ENCODE results near the gene TNS1.
A peak's percentile ranks its signal among the peaks of the same experiment; 100 is the strongest.
"Not testable (repeated sequence)": the region's sequence is repeated elsewhere in the genome, so short reads cannot be mapped to it uniquely, and the experiment has no call there.

Gene TNS1

DNA sequence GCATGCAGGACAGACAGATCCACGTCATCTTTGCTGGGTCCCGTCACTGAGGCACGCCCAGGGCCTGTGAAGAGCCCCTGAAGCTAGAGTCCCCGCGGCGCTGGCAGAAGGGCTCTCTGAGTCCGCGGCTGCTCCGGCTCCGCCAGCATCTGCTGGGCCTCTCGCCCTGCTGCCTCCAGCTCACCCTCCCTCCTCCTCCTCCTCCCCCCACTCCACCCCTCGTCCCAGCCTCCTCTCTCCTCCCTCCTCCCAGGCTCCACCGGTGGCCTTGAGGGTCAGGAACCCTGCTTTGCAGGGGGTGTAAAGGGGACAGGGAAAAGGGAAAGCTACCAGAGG is at the start of gene TNS1:
TSS of gene TNS1 (minus strand) at position 151 of the 336 bp plus-strand sequence. CDS start at position 28, 123 bp downstream.
- no peak for DNase-seq (ENCODE audit: low read depth in 3 of 3)

DNA sequence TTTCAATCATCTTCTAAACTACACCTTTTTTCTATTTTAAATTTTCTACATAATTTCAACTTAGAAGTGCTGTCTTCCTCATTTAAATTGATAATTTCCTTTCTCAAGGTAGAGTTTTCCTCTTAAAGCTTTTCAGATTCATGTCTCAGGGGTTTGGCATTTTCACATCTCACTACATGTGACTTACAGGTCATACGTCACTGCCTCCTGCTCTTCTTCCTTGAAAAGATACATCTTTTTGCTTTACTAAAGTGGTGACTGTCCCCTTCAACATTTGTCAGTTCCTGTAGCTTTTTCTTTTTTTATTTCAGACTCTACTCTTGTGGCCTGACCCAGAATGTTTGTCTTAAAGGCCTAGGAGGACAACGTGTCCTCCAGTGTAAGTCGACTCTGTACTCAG is 49.1 kb upstream of the TNS1 start:
- no peak for DNase-seq (ENCODE audit: low read depth in 3 of 3)

DNA sequence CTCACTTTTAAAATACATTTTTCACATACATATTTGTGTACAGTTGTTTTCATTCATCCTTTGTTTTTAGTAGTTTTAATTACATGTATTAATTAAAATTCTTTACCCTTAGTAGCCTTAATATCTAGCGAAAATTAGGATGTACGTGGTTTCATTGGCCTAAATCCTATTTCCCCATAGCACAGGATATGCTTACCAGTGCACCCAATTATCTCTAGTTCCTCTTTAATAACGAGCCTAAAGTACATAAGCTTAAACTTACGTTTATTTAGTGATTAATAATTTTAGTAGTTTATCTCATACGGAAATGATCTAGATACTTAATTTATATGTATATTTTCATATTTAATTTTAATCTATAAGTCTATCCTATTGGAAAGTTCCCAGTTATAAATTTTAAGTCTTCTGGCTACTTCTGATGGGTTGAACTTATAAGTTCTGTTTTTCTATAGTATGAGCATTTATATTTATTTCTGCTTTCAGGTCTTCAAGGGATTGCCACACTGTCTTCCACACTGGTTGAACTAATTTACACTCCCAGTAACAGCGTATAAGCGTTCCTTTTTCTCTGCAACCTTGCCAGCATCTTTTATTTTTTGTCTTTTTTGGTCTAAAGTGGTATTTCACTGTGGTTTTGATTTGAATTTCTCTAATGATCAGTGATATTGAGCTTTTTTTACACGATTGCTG is 44.9 kb upstream of the TNS1 start:
- DNase-seq (ENCODE audit: low read depth in 3 of 3), result no peak

DNA sequence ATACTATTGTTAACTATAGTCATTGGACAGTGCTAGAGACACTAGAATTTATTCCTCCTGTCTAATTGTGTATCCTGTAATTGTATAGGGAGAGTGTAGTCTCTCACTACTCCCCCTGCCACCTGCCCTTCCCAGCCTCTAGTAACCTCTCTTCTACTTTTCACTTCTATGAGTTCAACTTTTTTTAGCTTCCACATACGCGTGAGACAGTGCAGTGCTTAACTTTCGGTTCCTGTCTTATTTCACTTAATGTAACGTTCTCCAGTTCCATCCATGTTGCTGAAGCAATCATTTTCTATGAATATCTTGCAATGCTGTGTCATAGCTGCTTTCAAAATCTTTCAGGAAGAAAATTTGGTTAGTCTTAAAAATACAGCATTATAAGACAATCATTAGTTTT is 43.4 kb upstream of the TNS1 start:
- DNase-seq (ENCODE audit: low read depth in 3 of 3), result no peak

DNA sequence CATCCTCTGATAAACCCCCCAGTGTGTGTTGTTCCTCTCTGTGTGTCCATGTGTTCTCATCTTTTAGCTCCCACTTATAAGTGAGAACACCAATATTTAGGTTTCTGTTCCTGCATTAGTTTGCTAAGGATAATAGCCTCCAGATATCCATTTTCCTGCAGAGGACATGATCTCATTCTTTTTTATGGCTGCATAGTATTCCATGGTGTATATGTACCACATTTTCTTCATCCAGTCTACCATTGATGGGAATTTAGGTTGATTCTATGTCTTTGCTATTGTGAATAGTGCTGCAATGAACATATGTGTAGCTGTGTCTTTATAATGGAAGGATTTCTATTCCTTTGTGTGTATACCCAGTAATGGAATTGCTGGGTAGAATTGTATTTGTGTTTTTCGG is 41.8 kb upstream of the TNS1 start:
- DNase-seq (ENCODE audit: low read depth in 3 of 3), result not testable (repeated sequence)

DNA sequence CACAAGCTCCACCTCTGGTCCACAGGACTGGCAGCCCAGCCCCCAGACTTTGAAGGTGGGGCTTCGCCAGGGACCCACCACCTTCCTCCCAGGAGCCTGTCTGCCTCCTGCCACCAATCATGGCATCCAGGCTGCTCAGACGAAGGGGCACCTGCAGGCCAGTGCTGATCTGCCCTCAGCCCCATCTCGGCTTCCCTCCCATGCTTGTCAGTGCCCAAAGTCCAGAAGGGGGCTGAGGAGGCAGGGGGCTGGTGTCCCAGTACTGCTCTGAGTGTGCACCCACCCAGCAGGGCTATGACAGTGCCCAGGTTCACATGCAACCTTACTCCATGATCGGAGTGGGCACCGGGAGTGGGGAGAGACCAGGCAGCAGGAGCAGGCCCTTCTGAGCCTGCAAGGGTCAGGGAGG is 40.9 kb upstream of the TNS1 start:
- no peak for DNase-seq (ENCODE audit: low read depth in 3 of 3)

DNA sequence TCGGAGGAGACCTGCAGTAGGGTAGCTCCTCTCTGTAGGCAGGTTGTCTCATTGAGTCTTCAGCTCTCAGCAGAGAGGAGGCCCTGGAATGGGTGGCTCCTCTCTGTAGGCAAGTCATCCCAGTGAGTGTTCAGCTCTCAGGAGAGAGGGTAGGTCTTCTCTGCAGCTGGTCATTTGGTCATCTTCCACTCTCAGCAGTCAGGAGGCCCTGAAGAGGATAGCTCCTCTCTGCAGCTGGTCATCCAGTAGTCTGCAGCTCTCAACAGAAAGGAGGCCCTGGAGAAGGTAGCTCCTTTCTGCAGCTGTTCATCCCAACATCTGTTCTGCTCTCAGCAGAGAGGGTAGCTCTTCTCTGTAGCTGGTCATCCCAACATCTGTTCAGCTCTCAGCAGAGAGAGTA is 40.3 kb upstream of the TNS1 start:
- DNase-seq (ENCODE audit: low read depth in 3 of 3), result no peak

DNA sequence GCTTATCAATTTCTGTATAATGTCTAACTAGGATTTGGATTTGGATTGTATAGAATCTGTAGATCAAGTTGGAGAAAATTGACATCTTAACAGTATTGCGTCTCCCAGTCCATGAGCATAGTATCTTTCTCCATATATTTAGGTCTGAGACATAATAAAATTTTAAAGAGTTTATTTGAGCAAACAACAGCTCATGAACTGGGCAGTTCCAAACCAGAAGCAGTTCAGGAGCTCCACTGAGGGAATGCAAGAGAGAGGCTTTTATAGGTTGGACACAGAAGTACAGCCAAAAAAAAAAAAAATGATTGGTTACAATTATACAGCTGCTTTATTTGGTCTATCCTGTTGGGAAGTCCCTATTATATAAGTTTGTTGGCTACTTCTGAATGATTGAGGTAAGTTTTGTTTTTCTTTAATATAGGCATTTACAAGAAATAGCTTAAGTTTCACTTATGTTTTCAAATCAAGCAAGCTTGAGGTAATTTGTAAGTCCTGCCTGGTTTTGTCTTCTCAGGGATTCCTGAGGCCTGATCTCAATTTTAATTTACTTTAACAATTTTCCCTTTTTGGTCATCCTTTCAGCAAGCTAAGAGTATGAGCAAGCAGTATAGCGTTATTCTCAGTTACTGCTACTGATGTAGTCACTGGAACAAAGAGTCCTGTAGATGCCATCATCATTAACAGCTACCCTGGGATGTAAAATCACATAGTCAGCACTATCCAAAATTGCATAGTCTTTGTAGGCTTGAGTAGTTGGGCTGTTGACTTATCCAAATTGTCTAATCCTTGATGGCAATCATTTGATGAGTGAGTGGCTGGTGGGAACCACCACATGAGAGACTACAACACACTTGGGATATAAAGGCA is 38.7 kb upstream of the TNS1 start:
- DNase-seq (ENCODE audit: low read depth in 3 of 3), result no peak

DNA sequence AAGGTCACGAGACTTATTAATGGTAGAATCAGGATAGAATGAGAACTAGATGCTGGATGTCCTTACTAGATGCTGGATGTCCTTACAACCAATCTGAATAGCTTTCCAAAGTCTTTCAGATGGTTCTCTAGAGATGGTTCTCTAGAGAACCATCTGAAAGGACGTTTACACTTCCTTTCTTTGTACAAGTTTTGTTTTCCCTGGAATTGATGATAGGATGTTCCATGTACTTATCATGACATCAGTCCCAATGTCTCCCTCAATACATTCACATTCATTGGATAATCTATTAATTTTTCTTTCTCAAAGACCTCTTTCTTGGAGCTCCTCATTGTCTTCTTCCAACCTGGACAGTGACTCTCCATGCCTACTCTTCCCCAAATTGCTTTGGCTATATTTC is 38.1 kb upstream of the TNS1 start:
- DNase-seq (ENCODE audit: low read depth in 3 of 3), result no peak

DNA sequence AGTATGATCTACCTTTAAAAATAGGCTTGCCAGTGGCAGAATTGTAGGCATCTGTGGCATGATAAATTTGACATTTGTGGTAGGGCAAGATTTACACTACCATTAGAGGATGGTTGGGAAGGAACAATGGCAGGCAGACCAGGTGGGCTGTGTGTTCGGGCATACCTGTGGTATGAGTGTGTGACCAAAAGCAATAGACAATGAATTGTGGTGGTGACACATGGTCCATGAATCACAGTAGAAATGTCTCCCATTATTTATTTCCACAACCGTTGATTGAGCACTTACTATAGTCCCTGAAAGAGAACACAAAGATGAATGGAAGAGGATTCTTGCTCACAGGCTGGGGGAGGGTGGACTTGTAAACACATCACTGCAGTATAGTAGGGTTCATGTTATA is 36.4 kb upstream of the TNS1 start:
- no peak for DNase-seq (ENCODE audit: low read depth in 3 of 3)

DNA sequence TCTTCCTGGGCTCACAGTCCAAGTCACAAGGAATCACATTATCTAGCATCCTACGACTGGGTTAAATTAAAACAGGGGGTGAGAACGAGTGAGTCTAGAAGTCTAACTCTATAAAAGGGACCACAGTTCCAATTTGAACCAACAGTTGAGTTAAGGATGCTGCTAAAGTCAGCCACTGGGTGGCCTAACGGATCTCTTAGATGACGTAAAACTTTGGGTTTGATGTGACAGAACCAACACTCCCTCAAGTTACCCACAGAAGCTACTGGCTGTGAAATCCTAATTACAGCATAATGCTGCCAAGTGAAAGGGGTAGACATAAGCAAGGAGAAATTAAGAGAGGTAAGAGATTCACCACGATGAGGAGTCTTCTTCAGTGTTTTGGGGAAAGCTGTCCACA is 33.6 kb upstream of the TNS1 start:
- no peak for DNase-seq (ENCODE audit: low read depth in 3 of 3)

DNA sequence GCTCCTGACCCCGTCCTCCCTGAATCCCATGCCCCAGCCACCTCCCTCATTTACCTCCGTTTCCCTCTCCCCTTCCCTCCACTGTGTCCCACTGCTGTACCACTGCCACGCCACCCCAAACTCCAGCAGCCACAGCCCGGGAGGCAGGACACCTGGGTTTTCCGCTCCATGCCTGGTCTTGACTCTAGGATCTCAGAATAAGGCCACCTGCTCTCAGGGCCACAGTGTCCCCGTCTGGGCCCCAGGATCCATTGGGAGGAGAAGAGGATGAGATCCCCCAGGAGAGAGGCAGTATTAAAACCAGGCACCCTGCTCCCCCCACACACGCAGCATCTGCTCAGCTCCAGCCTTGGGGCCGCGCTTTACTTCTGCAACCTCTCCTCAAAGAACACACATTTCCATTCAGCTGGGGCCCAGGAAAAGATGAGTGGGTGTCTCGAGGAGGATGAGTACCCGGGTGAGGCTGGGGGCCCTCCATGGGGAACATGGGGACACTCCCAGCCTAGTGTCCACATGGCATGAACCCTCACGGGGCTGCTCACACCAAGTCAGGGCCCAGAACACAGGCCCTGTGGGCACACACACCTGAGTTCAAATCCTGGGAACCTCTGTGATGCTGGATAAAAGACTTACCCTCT is 32.8 kb upstream of the TNS1 start:
- DNase-seq (ENCODE audit: low read depth in 3 of 3), result no peak

DNA sequence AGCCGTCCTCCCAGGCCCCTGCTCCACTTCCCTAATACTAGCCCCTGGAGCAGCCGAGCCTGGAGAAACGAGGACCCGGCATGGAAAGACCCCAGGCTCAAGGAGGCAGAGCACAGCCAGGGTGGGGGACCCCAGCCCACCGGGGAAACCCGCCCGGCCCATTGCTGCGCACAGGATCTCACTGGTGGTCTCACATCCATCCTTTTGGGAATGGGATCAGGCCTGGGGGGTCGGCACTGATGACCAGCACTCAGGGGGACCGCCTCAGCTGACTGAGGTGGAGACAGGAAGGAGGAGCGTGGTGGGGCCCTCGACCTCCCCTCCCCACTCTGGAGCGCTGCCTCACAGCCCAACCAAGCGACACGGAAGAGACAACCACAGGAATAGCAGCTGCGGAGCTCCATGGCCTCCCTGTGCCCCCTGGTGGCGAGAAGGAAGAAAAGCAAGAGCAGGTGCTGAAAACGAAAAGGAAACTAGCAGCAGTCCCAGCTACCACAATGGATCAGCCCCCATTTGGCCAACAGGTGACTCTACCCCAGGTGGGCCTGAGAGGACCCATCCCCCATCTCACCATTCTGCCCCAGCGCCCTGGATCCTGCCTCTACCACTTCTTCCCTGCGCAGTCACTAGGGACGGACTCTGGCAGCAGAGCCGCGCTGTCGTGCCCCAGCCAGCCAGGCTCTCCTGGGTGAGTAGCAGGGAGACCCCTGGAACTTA is 31.9 kb upstream of the TNS1 start:
- DNase-seq (ENCODE audit: low read depth in 3 of 3), result peak; percentile 32 to 43 (median 33)

DNA sequence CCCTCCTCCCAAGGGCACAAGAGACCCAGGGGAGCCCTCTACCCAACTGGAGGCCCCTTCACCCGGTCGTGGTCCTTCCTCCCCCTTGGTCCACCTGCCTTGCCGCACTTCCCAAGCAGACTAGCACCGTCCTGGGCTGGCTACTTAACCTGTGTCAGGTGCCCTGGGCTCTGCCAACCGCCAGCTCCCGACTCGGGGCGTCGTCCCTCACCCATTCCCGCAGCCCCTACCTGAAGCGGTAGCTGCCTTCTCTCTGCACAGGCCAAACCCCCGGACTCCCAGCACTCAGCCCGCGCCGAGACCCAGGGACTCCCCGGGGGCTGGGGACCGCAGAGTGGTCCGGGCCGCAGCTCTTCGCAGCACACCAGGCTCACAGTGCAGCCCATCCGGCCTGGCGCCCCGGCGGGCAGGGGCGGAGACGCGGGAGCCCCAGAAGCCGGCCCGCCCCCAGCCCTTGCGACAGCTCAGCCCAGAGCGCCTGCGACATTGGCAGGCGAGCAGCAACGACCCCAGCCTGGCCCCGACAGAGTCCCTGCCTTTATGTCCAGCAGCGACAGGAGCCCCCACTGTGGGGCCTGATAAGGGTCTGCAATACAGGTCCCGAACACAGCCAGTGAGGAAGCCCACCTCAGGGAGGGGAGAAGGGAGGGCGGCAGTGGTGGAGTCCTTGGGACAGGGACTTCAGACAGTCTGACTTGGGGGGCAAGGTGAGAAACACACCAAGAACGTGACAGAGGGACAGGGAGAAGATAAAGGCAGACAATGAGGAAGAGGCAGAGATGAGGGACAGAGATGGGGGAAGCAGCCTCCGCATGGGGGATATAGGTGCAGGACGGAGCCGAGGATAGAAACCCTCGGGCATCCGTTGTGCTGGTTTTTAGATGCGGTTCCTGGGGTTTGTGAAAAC is 31.0 kb upstream of the TNS1 start:
- no peak for DNase-seq (ENCODE audit: low read depth in 3 of 3)

DNA sequence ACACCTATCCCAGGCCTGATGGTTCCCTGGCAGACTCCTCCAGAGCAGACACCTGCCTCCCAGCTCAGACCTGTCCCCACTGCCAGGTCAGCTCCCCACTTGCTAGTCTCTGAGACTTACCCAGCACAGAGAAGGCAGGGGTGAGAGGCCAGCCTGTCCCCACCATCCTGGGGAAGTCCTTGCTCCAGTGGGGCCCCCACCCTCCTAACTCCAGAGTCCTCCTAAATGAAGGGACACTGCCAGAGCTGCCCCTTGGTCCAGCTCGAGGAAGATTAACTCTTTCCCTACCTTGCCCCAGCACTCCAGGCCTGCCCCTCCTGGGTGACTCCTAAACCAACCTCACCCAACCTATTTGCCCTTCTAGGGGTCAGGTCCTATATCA is 30.4 kb upstream of the TNS1 start:
- no peak for DNase-seq (ENCODE audit: low read depth in 3 of 3)

DNA sequence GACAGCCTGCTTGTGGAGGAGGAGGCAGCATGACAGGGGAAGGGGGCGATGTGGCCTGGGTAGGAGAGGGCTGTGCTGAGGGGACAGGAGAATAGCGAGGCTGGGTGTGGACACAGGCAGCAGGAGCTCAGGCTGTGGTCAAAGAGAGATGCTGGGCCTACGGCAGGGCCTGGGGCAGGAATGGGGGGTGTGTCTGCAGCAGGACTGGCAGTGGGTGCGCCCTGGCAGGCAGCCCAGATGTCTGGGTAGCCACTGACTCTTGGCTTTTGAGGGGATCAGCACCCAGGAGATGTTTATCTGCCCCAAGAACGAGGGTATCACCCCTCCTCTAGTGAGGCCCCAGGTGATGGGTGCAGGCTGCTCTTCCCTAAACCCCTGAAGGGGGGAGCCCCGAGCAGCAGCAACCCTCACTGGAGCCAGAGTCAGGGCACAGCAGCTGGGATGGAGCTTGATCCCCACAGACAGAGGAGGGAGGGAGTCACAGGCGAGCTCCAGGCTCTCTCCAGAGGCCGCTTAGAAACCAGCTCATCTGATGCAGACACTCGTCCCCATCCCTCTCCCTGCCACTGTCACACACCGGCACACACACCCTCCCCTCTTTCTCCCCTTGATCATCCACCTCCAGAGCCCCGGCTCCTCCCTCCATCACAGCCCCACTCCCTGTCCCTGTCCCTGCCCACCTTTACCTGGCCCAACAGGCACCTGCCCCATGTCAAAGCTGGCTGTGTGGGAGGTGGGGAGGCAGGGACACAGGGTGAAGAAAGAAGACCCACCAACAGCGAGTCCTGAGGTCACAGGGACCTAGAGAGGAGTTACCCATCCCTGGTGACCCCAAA is 29.8 kb upstream of the TNS1 start:
- no peak for DNase-seq (ENCODE audit: low read depth in 3 of 3)

DNA sequence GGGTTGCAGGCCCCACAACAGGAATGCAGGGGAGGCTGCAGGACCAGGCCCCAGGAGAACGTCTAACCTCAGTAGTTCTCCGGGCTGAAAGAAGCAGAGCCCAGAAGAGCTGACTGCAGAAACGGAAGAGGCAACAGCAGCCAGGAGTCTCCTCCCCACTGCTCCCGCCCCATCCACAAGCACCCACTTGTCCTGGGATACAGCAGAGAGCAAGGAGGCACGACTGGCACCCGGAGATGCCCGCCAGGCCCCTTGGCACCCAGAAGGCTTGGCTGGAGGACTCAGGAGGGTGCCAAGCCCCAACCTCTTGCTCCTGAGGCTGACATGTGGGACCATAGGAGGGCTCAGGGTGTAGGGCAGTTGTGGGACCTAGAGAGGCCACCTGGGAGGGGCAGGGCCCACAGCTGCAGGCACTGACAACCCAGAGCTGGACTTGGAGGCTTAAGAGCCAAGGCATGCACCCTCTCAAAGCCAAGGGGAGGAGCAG is 29.0 kb upstream of the TNS1 start:
- no peak for DNase-seq (ENCODE audit: low read depth in 3 of 3)

DNA sequence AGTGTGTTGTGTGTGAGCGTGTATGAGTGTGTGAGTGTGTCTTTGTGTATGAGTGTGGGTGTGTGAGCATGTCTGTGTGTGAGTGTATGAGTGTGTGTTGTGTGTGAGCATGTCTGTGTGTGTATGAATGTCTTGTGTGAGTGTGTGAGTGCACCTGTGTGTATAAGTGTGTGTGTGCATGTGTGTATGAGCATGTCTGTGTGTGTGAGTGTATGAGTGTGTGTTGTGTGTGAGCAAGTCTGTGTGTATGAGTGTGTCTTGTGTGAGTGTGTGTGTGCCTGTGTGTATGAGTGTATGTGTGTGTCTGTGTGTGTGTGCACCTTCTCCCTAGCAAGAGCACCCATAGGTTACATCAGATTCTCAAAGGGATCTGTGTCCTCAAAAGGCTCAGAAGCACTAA is 28.5 kb upstream of the TNS1 start:
- DNase-seq (ENCODE audit: low read depth in 3 of 3), result no peak

DNA sequence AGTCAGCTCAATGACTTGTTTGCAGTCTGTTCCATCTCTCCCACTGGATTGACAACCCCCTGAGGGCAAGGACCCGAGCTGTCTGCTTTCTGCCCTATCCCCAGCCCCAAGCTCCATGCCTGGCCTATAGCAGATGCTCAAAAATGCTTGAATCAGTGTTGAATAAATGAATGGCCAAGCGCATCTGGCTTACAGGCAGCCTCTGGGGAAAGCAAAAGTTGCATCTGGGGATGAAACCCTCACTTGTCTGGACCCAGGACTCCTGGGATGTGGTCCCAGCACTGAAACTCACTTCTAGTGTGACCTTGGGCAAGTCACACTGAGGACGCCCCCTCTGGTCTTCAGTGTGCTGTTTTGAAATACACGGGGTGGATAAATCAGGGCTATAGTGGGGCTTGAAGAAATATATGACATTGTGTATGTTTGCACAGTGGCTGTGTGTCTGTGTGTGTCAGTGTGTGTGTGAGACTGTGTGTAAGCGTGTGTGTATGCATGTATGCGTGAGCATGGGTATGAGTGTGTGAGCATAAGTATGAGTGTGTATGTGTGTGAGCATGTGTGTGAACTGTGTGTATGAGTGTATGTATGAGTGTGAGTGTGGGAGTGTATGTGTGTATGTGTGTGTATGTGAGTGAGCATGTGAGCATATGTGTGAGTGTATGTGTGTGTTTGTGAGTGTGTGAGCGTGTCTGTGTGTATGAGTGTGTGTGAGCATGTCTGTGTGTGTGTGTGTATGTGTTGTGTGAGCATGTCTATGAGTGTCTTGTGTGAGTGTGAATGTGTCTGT is 27.8 kb upstream of the TNS1 start:
- no peak for DNase-seq (ENCODE audit: low read depth in 3 of 3)

Data from stimulated activated CD4-positive, alpha-beta T cell treated with anti-CD3 and anti-CD28 coated beads, TNF-alpha, amount 100 ng/mL, for 48 hours (primary cell).